Sigmoid colon (tissue), 7 donors: ENCODE results near the gene CEP44. TPM values are rescaled to one million over a fixed set of nuclear protein-coding genes. Genes with fewer than 3 reads are reported as not detected.

ENCODE experiments used
- DNase-seq: peaks from one replicate; pipeline ENCODE4 v3.0.0-alpha.2; 2019
- H3K27ac ChIP-seq, 4 donors: fragments of 200-600 bp; sonication (generic); one replicate each; pipeline ENCODE4 v1.5.1; 2016 to 2019; ENCODE audit warnings: mild to moderate bottlenecking in 1 of 4
- H3K27me3 ChIP-seq, 3 donors: fragments of 200-600 bp; sonication (generic); one replicate each; pipeline ENCODE4 v1.5.1; 2019; ENCODE audit warnings: mild to moderate bottlenecking in 1 of 3
- H3K36me3 ChIP-seq, 4 donors: fragments of 200-600 bp; sonication (generic); one replicate each; pipeline ENCODE4 v1.5.1; 2016 to 2019
- H3K4me1 ChIP-seq, 4 donors: fragments of 200-600 bp; sonication (generic); one replicate each; pipeline ENCODE4 v1.5.1; 2017 to 2019
- H3K4me3 ChIP-seq, 4 donors: fragments of 200-600 bp; sonication (generic); one replicate each; pipeline ENCODE4 v1.5.1; 2017 to 2019; ENCODE audit warnings: mild to moderate bottlenecking in 2 of 4, moderate library complexity in 1 of 4
- H3K9me3 ChIP-seq, 4 donors: fragments of 200-600 bp in 3 of 4; sonication (generic) in 3 of 4; one replicate each; pipeline versions ENCODE4 v1.5.1 to v1.6.1; 2013 to 2019
- CTCF ChIP-seq, 4 experiments: fragments of 450-650 bp in 3 of 4; fragments of 200-600 bp in 1 of 4; IDR thresholded peaks; one replicate each; pipeline ENCODE4 v1.5.1; 2016 to 2019; ENCODE audit warnings: antibody characterized with exemption in 4 of 4, mild to moderate bottlenecking in 3 of 4, moderate library complexity in 2 of 4
- EP300 ChIP-seq, 4 donors: sonication (generic); formaldehyde crosslinking; IDR thresholded peaks; one replicate each; pipeline ENCODE4 v1.6.1; 2017; ENCODE audit warnings: antibody characterized with exemption in 4 of 4
- POLR2A ChIP-seq, 2 donors: fragments of 450-650 bp; IDR thresholded peaks; one replicate each; pipeline ENCODE4 v1.6.1; 2016; ENCODE audit warnings: antibody characterized with exemption in 2 of 2, mild to moderate bottlenecking in 2 of 2, moderate library complexity in 2 of 2
- POLR2AphosphoS5 ChIP-seq, 4 donors: sonication (generic); formaldehyde crosslinking; IDR thresholded peaks; one replicate each; pipeline ENCODE4 v1.6.1; 2017; ENCODE audit warnings: antibody characterized with exemption in 4 of 4
- WGBS, 2 donors: extraction: QIAGEN DNeasy Blood & Tissue Kit; methylation state at CpG; one replicate each; pipeline ENCODE4 v1.1.7; 2013; 5-methylcytosine and 5-hydroxymethylcytosine counted together
- intact Hi-C: fragments of 100-400 bp; cut with DNase I; formaldehyde crosslinking; loops from one replicate; pipeline ENCODE4 v1.15.1; 2023
- polyA plus RNA-seq, 3 donors: library from polyadenylated mRNA; stranded (reverse); fragments of 200-250 nt; gene quantifications; one replicate each; pipeline ENCODE4 v1.2.3, GENCODE V29; 2013
- total RNA-seq, 4 donors: library from RNA; depleted of rRNA; stranded (reverse); fragments of >200 nt; gene quantifications; one replicate each; pipeline ENCODE4 v1.1.0, GENCODE V29; 2016
- donor health status: healthy with polysubstance abuse.
- donor health status: Bipolar disorder and iron deficiency.
- donor health status: healthy.

CEP44 gene
- total and polyA plus RNA-seq, 7 donors: 3.9 to 47.4 (median 24.6) TPM

GRCh38 chr4:174307694-174308093 lies 24.0 kb downstream of the CEP44 start:
- H3K27ac ChIP-seq: no peak overlapping the region
- TF ChIP-seq POLR2AphosphoS5 (IDR thresholded peaks at IDR 0.05) (no peak), EP300 (IDR thresholded peaks at IDR 0.05) (no peak), POLR2A (IDR thresholded peaks at IDR 0.05) (no peak), CTCF (IDR thresholded peaks at IDR 0.05) (no peak)
- H3K36me3 ChIP-seq: peaks cover 0 to 91% (median 2%) of the 10 kb centered on the region in 4 donors
- DNase-seq: no peak
- H3K4me1 ChIP-seq: no peaks in the 10 kb centered on the region
- WGBS, 2 donors: 79 to 91% methylated on average over 4 of the region's 4 CpGs
- H3K4me3 ChIP-seq: no peak overlapping the region
- intact Hi-C loops: no loop called here
- no peaks in the 10 kb centered on the region for H3K27me3 ChIP-seq
- no peaks in the 10 kb centered on the region for H3K9me3 ChIP-seq

GRCh38 chr4:174312993-174313392 lies 29.3 kb downstream of the CEP44 start:
- no peak for TF ChIP-seq CTCF (IDR thresholded peaks at IDR 0.05)
- no peak for TF ChIP-seq EP300 (IDR thresholded peaks at IDR 0.05)
- no peak for TF ChIP-seq POLR2AphosphoS5 (IDR thresholded peaks at IDR 0.05)
- no peak for TF ChIP-seq POLR2A (IDR thresholded peaks at IDR 0.05)
- Histone ChIP-seq H3K9me3 (no peaks in the 10 kb centered on the region), H3K4me1 (peaks cover 0 to 19% (median 0%) of the 10 kb centered on the region in 4 donors), H3K27ac (no peak overlapping the region), H3K36me3 (peaks cover 0 to 45% (median 0%) of the 10 kb centered on the region in 4 donors), H3K27me3 (no peaks in the 10 kb centered on the region), H3K4me3 (no peak overlapping the region)
- no peak for DNase-seq
- intact Hi-C loops: loop anchor here (10.0 kb wide), 1 partner anchor 998 kb away; no protein-coding TSS in a partner anchor
- WGBS, 2 donors: 91 to 95% methylated on average over 3 of the region's 3 CpGs

GRCh38 chr4:174314274-174314673 lies 30.6 kb downstream of the CEP44 start:
- WGBS, 2 donors: 96 to 97% methylated on average over 3 of the region's 3 CpGs
- peak overlapping the region in 1 of 4 donors; percentile 17 for H3K27ac ChIP-seq

GRCh38 chr4:174314770-174315169 lies 31.1 kb downstream of the CEP44 start:
- no peak for TF ChIP-seq EP300 (IDR thresholded peaks at IDR 0.05)
- TF ChIP-seq CTCF (IDR thresholded peaks at IDR 0.05): no peak
- no peak for TF ChIP-seq POLR2AphosphoS5 (IDR thresholded peaks at IDR 0.05)
- TF ChIP-seq POLR2A (IDR thresholded peaks at IDR 0.05): no peak
- Histone ChIP-seq H3K4me3 (no peak overlapping the region), H3K36me3 (peaks cover 0 to 28% (median 0%) of the 10 kb centered on the region in 4 donors), H3K4me1 (peaks cover 0 to 25% (median 0%) of the 10 kb centered on the region in 4 donors), H3K27me3 (no peaks in the 10 kb centered on the region), H3K9me3 (no peaks in the 10 kb centered on the region), H3K27ac (peak overlapping the region in 1 of 4 donors; percentile 17)
- DNase-seq: no peak
- WGBS, 2 donors: 79 to 84% methylated on average over 3 of the region's 3 CpGs
- intact Hi-C loops: loop anchor here (5.0 to 10.0 kb wide), 3 partner anchors 157 to 1000 kb away; no protein-coding TSS in a partner anchor

More at GRCh38 chr4:174314274-174314673, 30.6 kb downstream of the CEP44 start:
- Histone ChIP-seq H3K9me3 (no peaks in the 10 kb centered on the region), H3K36me3 (peaks cover 0 to 33% (median 0%) of the 10 kb centered on the region in 4 donors), H3K4me3 (no peak overlapping the region), H3K27me3 (no peaks in the 10 kb centered on the region), H3K4me1 (peaks cover 0 to 25% (median 0%) of the 10 kb centered on the region in 4 donors)
- DNase-seq: no peak
- no peak for TF ChIP-seq EP300 (IDR thresholded peaks at IDR 0.05)
- no peak for TF ChIP-seq CTCF (IDR thresholded peaks at IDR 0.05)
- no peak for TF ChIP-seq POLR2A (IDR thresholded peaks at IDR 0.05)
- TF ChIP-seq POLR2AphosphoS5 (IDR thresholded peaks at IDR 0.05): no peak
- intact Hi-C loops: loop anchor here (10.0 kb wide), 1 partner anchor 999 kb away; no protein-coding TSS in a partner anchor
